GM18520 (cell line): ENCODE measurements around the gene KDM5A.
"Not testable (repeated sequence)": the region's sequence is repeated elsewhere in the genome, so short reads cannot be mapped to it uniquely, and the experiment has no call there.

Source experiments
- ATAC-seq: cut with Tn5 transposase; IDR thresholded peaks from one replicate; pipeline ENCODE4 v1.9.1; 2021; ENCODE audit not compliant: unreplicated experiment

KDM5A gene

GRCh38 chr12:389142-390096 is at the start of gene KDM5A:
Gene KDM5A (minus strand): TSS chr12:389320. CDS start chr12:389091, 229 bp downstream.
- ATAC-seq = peak; percentile 89

- not testable (repeated sequence) for ATAC-seq
These were observed 46.6 kb upstream of the KDM5A start for GRCh38 chr12:435737-436136.

GRCh38 chr12:422526-422925 is 33.4 kb upstream of the KDM5A start:
- ATAC-seq = no peak

GRCh38 chr12:418432-418831 is 29.3 kb upstream of the KDM5A start:
- no peak for ATAC-seq

GRCh38 chr12:414859-415258 is 25.7 kb upstream of the KDM5A start:
- no peak for ATAC-seq

- ATAC-seq = no peak
These were observed 12.9 kb upstream of the KDM5A start for GRCh38 chr12:402029-402389.

GRCh38 chr12:401235-402028 is 12.3 kb upstream of the KDM5A start, which contains the start of gene CCDC77:
Gene CCDC77 (plus strand): TSS chr12:401644. CDS start chr12:409384, 7,740 bp downstream.
- peak; percentile 94 for ATAC-seq

GRCh38 chr12:400828-401227 is 11.7 kb upstream of the KDM5A start:
- ATAC-seq = no peak

- ATAC-seq = no peak
These were observed 479 bp downstream of the KDM5A start for GRCh38 chr12:388541-389141.

- no peak for ATAC-seq
These were observed 1.1 kb downstream of the KDM5A start for GRCh38 chr12:388012-388411.

GRCh38 chr12:386651-387050 is 2.5 kb downstream of the KDM5A start:
- ATAC-seq = no peak

GRCh38 chr12:370739-371485 is 18.2 kb downstream of the KDM5A start:
- not testable (repeated sequence) for ATAC-seq

GRCh38 chr12:367972-368371 is 21.1 kb downstream of the KDM5A start:
- no peak for ATAC-seq

GRCh38 chr12:366820-367219 is 22.3 kb downstream of the KDM5A start:
- no peak for ATAC-seq

GRCh38 chr12:359091-359490 is 30.0 kb downstream of the KDM5A start:
- ATAC-seq = no peak

GRCh38 chr12:356276-356988 is 32.7 kb downstream of the KDM5A start:
- ATAC-seq = no peak

GRCh38 chr12:351197-351596 is 37.9 kb downstream of the KDM5A start:
- ATAC-seq = not testable (repeated sequence)

- not testable (repeated sequence) for ATAC-seq
These were observed 39.5 kb downstream of the KDM5A start for GRCh38 chr12:349625-350024.

GRCh38 chr12:343036-343435 is 46.1 kb downstream of the KDM5A start:
- not testable (repeated sequence) for ATAC-seq

GRCh38 chr12:337039-337438 is 52.1 kb downstream of the KDM5A start:
- ATAC-seq = no peak
